Nucleus accumbens (tissue), 56 donors: ENCODE results near the gene MTMR10.

ENCODE experiments used
- DNase-seq, 56 donors: peaks; one replicate each; lab custom pipeline; 2025; lab: John Stamatoyannopoulos, UW

The MTMR10 gene

DNA sequence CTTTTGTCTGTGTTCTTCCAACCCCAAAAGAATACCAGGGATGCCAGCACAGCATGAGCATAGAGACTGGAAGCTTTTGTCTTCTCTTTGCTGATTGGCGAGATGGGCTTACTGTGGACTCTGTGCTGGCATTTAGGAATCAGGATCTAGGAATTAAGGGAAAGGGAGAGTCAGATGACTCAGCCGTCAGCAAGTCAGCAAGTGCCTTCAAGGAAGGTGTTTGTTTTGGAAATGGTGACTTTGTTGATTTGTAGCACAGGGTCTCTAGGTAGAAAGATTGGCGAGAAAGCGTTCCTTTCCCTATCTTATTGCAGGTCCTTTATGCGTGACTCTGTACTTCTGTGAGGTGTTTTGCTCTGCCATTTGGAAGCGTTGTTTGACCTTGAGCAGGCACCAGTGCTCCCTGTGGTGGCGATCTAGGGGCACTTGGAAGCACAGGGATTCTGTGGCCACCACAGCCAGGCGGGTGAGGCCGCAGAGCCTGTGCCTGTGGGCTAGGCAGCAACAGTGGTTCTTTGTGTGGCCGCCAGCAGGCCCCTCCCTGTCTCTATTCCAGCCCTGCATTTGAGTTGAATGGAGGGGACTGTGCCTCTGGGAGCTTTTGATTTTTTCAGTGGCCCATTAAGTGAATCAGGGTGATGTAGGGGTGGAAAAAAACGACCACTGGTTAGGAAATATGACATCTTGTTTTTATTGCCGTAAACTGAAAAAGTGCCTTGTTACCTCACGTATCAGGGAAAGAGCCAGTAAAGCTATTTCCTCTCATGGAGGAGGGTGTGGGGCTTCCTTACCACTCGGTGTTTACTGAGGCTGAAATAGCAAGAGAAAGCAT is 68.7 kb downstream of the MTMR10 start:
- DNase-seq: peak in 54 of 56 donors; percentile 22 to 95 (median 84)

GRCh38 chr15:30921781-30922479 is 69.5 kb downstream of the MTMR10 start:
- peak in 51 of 56 donors; percentile 17 to 80 (median 59) for DNase-seq

DNA sequence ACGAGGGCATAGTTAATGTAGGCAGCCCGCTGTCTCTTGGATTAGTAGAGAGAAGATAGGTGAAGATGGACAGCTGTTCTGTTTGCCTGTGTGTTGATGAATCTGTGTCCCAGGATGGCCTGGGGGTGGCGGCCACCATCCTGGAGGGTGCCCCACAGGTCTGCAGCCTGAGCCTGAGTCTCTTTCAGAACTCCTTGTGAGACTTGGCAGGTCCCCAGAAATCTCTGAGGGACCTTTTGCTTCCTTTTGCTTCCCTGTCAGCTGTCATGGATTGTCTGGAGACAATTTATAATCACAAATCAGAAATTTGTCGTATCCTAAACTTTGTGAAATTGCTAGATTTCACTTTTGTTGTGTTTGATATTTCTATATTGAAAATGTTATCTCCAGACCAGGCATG is 70.3 kb downstream of the MTMR10 start:
- no peak for DNase-seq

DNA sequence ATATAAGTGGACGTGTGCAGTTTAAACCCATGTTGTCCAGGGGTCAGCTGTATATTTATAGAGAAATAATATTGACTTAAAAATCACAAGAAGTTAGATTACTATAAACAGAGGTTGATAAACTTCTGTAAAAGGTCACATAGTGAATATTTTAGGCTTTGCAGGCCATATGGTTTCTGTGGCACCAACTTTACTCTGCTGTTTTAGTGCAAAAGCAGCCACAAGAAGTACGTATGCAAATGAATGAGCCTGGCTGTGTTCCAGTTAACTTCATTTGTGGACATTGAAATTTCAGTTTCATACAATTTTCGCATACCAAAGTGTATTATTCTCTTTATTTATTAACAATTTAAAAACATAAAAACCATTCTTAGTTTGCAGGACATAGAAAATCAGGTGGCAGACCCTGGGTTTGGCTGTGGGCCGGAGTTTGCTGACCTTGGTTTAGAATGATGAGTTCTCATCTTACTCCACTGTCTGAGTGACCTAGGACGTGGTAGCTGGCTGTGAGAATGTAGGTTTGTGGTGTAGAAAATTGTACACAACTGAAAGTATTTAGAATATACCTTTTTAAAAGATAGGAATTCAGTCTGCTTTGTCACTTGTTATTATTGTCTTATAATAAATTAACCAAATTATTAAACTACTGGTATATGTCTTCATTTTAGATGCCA is 71.4 kb downstream of the MTMR10 start:
- DNase-seq: no peak

GRCh38 chr15:30918366-30918765 is 73.1 kb downstream of the MTMR10 start:
- DNase-seq: no peak

GRCh38 chr15:30917675-30918074 is 73.8 kb downstream of the MTMR10 start:
- DNase-seq: no peak

DNA sequence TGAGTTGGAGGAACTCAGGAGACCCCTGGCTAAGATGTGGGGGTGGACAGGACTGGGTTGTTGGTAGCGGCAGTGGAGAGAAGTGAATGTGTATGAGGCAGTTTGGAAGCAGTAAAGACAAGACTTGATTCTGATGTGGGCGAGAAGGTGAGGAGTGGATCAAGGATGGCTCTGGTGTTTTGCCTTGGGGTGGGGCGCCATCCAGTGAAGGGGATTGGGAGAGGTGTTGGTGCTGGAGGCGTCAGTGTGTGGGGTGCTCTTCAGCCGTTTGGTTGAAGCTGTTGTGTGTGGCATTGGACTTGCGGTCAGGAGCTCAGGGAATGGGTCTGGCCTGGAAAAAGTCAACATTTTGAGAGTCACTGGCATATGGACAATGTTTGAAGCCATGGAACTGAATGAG is 74.4 kb downstream of the MTMR10 start:
- DNase-seq: no peak

- DNase-seq: no peak
These were observed 77.7 kb downstream of the MTMR10 start for GRCh38 chr15:30913761-30914160.

DNA sequence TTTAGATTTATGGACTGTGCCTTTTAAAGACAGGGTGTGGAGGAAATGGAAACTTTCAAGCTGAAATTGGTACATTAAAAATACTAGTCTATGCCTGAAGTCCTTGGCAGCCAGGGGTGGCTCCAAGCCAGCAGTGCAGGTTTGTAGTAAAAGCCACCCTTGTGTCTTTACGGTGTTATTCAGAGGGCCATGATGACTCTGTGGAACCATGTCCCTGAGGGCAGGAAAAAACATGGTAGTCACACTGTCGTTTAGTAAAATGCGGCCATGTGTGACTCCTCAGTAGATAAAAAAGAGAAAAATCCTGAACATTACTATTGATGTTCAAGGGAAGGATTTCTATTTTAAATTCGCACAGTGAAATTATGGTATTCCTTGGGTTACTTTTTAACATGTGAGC is 85.1 kb downstream of the MTMR10 start:
- no peak for DNase-seq

DNA sequence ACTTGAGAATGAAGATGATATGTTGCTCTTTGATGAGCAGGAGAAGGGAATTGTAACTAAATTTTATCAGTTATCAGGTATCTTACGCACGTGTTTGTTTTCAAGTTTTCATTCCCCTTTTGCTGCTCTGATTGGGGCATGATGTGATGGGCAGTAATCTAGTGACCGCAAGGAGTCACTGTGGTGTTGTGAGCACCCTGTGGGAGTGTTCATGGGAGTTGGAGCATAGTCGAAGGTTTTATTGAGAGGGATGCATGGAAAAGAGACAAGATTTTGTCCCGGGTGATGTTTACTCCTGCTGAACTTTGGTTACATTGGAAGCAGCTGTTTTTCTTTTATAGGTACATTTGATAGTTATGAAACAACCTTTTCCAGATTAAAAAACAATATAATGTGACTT is 85.6 kb downstream of the MTMR10 start:
- DNase-seq: peak in 1 of 56 donors; percentile 18

GRCh38 chr15:30904812-30905211 is 86.6 kb downstream of the MTMR10 start:
- no peak for DNase-seq

GRCh38 chr15:30903497-30904187 is 87.8 kb downstream of the MTMR10 start, which contains the start of gene FAN1:
Gene FAN1, plus strand, starts transcription at chr15:30903915. Its CDS starts 749 bp downstream, at chr15:30904664.
- peak; percentile 41 to 94 (median 83) for DNase-seq

- no peak for DNase-seq
These were observed 89.5 kb downstream of the MTMR10 start for GRCh38 chr15:30901889-30902288.

GRCh38 chr15:30896211-30896606 is 95.2 kb downstream of the MTMR10 start:
- no peak for DNase-seq

GRCh38 chr15:30895461-30896210 is 95.8 kb downstream of the MTMR10 start:
- no peak for DNase-seq

- peak in 20 of 56 donors; percentile 2 to 41 (median 14) for DNase-seq
These were observed 102.2 kb downstream of the MTMR10 start for GRCh38 chr15:30889196-30889595.
